HEK293 (cell line): ENCODE results near the gene VLDLR.

Source experiments
- CTCF ChIA-PET: fragments of 350-600 bp; formaldehyde crosslinking; extraction: SDS; loops from one replicate; lab custom pipeline; 2021; ENCODE audit warnings: antibody characterized with exemption; lab: Yijun Ruan, JAX
- POLR2A ChIA-PET: fragments of 300-600 bp; formaldehyde crosslinking; extraction: SDS; loops from one replicate; lab custom pipeline; 2020; ENCODE audit warnings: antibody characterized with exemption, inconsistent platforms; lab: Yijun Ruan, JAX
- H3K27ac ChIP-seq: fragments of 200-500 bp; sonication (Bioruptor generic); 2 replicates; pipeline ENCODE4 v1.5.1; 2014; ENCODE audit warnings: low read depth, low read length, control low read depth, inconsistent platforms; ENCODE audit errors: extremely low read depth
- H3K36me3 ChIP-seq, 2 experiments: fragments of 200-500 bp in 1 of 2; sonication (Bioruptor generic) in 1 of 2; 1 replicate in 1 of 2; 2 replicates in 1 of 2; pipeline ENCODE4 v1.5.1; 2014 to 2017; ENCODE audit warnings: inconsistent platforms in 2 of 2, low read length in 2 of 2; ENCODE audit not compliant: control insufficient read depth in 2 of 2, insufficient read depth in 1 of 2
- H3K4me1 ChIP-seq: fragments of 200-500 bp; sonication (Bioruptor generic); 2 replicates; pipeline ENCODE4 v1.5.1; 2014; ENCODE audit warnings: mild to moderate bottlenecking, low read length, inconsistent platforms; ENCODE audit not compliant: control insufficient read depth, insufficient read depth
- H3K4me3 ChIP-seq: 2 replicates; pipeline ENCODE4 v1.5.1; 2011; ENCODE audit warnings: low read depth, mild to moderate bottlenecking, control low read depth, low read length, moderate library complexity
- H3K9me3 ChIP-seq: fragments of 200-500 bp; sonication (Bioruptor generic); 2 replicates; pipeline ENCODE4 v1.5.1; 2014; ENCODE audit warnings: low read depth, low read length, inconsistent platforms; ENCODE audit not compliant: control insufficient read depth, insufficient read depth
- BCL11B ChIP-seq: fragments of 450-650 bp; formaldehyde crosslinking; IDR thresholded peaks from 2 replicates; pipeline ENCODE4 v1.5.1; 2016; ENCODE audit warnings: low read depth, missing biosample characterization, missing genetic modification characterization
- BCL6B ChIP-seq: fragments of 450-650 bp; formaldehyde crosslinking; IDR thresholded peaks from 2 replicates; pipeline ENCODE4 v1.5.1; 2017; ENCODE audit warnings: missing biosample characterization, missing genetic modification characterization
- CTCF ChIP-seq: fragments of 450-650 bp; formaldehyde crosslinking; IDR thresholded peaks from 2 replicates; pipeline ENCODE4 v1.5.1; 2016; ENCODE audit warnings: missing biosample characterization, missing genetic modification characterization
- EGR2 ChIP-seq: fragments of 450-650 bp; formaldehyde crosslinking; IDR thresholded peaks from 2 replicates; pipeline ENCODE4 v1.5.1; 2016; ENCODE audit warnings: low read depth, missing biosample characterization, missing genetic modification characterization
- GLIS1 ChIP-seq: fragments of 450-650 bp; formaldehyde crosslinking; IDR thresholded peaks from 2 replicates; pipeline ENCODE4 v1.5.1; 2016; ENCODE audit warnings: missing biosample characterization, missing genetic modification characterization
- KLF10 ChIP-seq: fragments of 450-650 bp; IDR thresholded peaks from 2 replicates; pipeline ENCODE4 v1.5.1; 2018; ENCODE audit warnings: missing biosample characterization, mild to moderate bottlenecking, missing genetic modification characterization
- PRDM4 ChIP-seq: fragments of 450-650 bp; formaldehyde crosslinking; IDR thresholded peaks from 2 replicates; pipeline ENCODE4 v1.5.1; 2017; ENCODE audit warnings: missing biosample characterization, missing genetic modification characterization
- SP2 ChIP-seq: fragments of 450-650 bp; formaldehyde crosslinking; IDR thresholded peaks from 2 replicates; pipeline ENCODE4 v1.5.1; 2016; ENCODE audit warnings: missing biosample characterization, missing genetic modification characterization
- ZBTB20 ChIP-seq: fragments of 450-650 bp; formaldehyde crosslinking; IDR thresholded peaks from 2 replicates; pipeline ENCODE4 v1.5.1; 2016; ENCODE audit warnings: missing biosample characterization, missing genetic modification characterization
- ZBTB7A ChIP-seq: fragments of 450-650 bp; formaldehyde crosslinking; IDR thresholded peaks from 2 replicates; pipeline ENCODE4 v1.5.1; 2016; ENCODE audit warnings: low read depth, missing biosample characterization, missing genetic modification characterization
- ZNF202 ChIP-seq: fragments of 450-650 bp; formaldehyde crosslinking; IDR thresholded peaks from 2 replicates; pipeline ENCODE4 v1.5.1; 2016; ENCODE audit warnings: missing biosample characterization, missing genetic modification characterization, borderline replicate concordance
- ZNF211 ChIP-seq: fragments of 450-650 bp; formaldehyde crosslinking; IDR thresholded peaks from 2 replicates; pipeline ENCODE4 v1.5.1; 2016; ENCODE audit warnings: low read depth, missing biosample characterization, missing genetic modification characterization
- ZNF292 ChIP-seq: fragments of 450-650 bp; formaldehyde crosslinking; IDR thresholded peaks from 2 replicates; pipeline ENCODE4 v1.5.1; 2016; ENCODE audit warnings: low read depth, missing biosample characterization, missing genetic modification characterization, borderline replicate concordance
- ZNF366 ChIP-seq: fragments of 450-650 bp; formaldehyde crosslinking; conservative IDR thresholded peaks from 2 replicates; pipeline ENCODE4 v1.5.1; 2016; ENCODE audit warnings: missing biosample characterization, missing genetic modification characterization
- ZNF398 ChIP-seq: fragments of 450-650 bp; formaldehyde crosslinking; IDR thresholded peaks from 2 replicates; pipeline ENCODE4 v1.5.1; 2017; ENCODE audit warnings: missing biosample characterization, missing genetic modification characterization
- ZNF510 ChIP-seq: fragments of 450-650 bp; formaldehyde crosslinking; IDR thresholded peaks from 2 replicates; pipeline ENCODE4 v1.5.1; 2018; ENCODE audit warnings: mild to moderate bottlenecking, missing genetic modification characterization, missing biosample characterization; ENCODE audit not compliant: insufficient replicate concordance
- ZNF654 ChIP-seq: fragments of 450-650 bp; formaldehyde crosslinking; IDR thresholded peaks from 2 replicates; pipeline ENCODE4 v1.5.1; 2016; ENCODE audit warnings: low read depth, missing biosample characterization, missing genetic modification characterization
- ZNF660 ChIP-seq: fragments of 450-650 bp; IDR thresholded peaks from 2 replicates; pipeline ENCODE4 v1.5.1; 2018; ENCODE audit warnings: missing biosample characterization, mild to moderate bottlenecking, missing genetic modification characterization
- ZSCAN16 ChIP-seq: fragments of 450-650 bp; formaldehyde crosslinking; IDR thresholded peaks from 2 replicates; pipeline ENCODE4 v1.5.1; 2016; ENCODE audit warnings: missing biosample characterization, missing genetic modification characterization

VLDLR gene

GRCh38 chr9:2597483-2597882 is 24.1 kb upstream of the VLDLR start:
- Histone ChIP-seq H3K4me3 (no peak overlapping the region), H3K27ac (no peak overlapping the region), H3K4me1 (peaks cover 4% of the 10 kb centered on the region), H3K9me3 (no peaks in the 10 kb centered on the region), H3K36me3 (no peaks in the 10 kb centered on the region)
- ChIA-PET CTCF (no interaction called here), POLR2A (no interaction called here)
- no peak for TF ChIP-seq ZNF292 (tag by site-specific recombination)
- no peak for TF ChIP-seq ZNF211 (tag by site-specific recombination)
- no peak for TF ChIP-seq ZNF202 (tag by site-specific recombination)
- 0 out of 2 replicates have a peak, but pooled peaks have one; percentile 17 for TF ChIP-seq GLIS1 (tag by site-specific recombination)
- TF ChIP-seq CTCF (tag by site-specific recombination), result peak; percentile 16; the same call in 1 of the 2 replicates
- TF ChIP-seq ZNF660, result no peak
- TF ChIP-seq ZNF366 (tag by site-specific recombination), result no peak
- TF ChIP-seq PRDM4 (tag by site-specific recombination), result peak; percentile 94
- no peak for TF ChIP-seq EGR2 (tag by site-specific recombination)
- TF ChIP-seq SP2 (tag by site-specific recombination), result no peak
- no peak for TF ChIP-seq ZBTB7A (tag by site-specific recombination)
- no peak for TF ChIP-seq BCL6B (tag by site-specific recombination)
- TF ChIP-seq ZSCAN16, result no peak
- no peak for TF ChIP-seq KLF10 (tag by site-specific recombination)
- no peak for TF ChIP-seq ZBTB20
- TF ChIP-seq ZNF654 (tag by site-specific recombination), result peak; percentile 4; the same call in 1 of the 2 replicates

GRCh38 chr9:2599896-2600295 is 21.7 kb upstream of the VLDLR start:
- H3K4me3 ChIP-seq, result no peak overlapping the region
- CTCF ChIA-PET, result interaction anchor here (1.0 to 2.1 kb wide), 2 partner anchors 15 to 31 kb away, joined by 3 to 4 read pairs; no protein-coding TSS in a partner anchor

More at GRCh38 chr9:2599896-2600295, 21.7 kb upstream of the VLDLR start:
- Histone ChIP-seq H3K36me3 (no peaks in the 10 kb centered on the region), H3K4me1 (peaks cover 8% of the 10 kb centered on the region)
- POLR2A ChIA-PET, result no interaction called here
- 0 out of 2 replicates have a peak, but pooled peaks have one; percentile 13 for TF ChIP-seq ZNF398 (tag by site-specific recombination)
- TF ChIP-seq BCL11B (tag by site-specific recombination), result no peak
- TF ChIP-seq ZNF510, result peak; percentile 70
- TF ChIP-seq, all 188 proteins: peak for 2
- Histone ChIP-seq H3K9me3 (no peaks in the 10 kb centered on the region), H3K27ac (no peak overlapping the region)
